ENCODE results near the gene LRP8. TPM values are rescaled to one million over a fixed set of nuclear protein-coding genes. Genes with fewer than 3 reads are reported as not detected.

The LRP8 gene
- total RNA-seq, 1 experiment from 2014 or later, result 56.3 TPM

DNA sequence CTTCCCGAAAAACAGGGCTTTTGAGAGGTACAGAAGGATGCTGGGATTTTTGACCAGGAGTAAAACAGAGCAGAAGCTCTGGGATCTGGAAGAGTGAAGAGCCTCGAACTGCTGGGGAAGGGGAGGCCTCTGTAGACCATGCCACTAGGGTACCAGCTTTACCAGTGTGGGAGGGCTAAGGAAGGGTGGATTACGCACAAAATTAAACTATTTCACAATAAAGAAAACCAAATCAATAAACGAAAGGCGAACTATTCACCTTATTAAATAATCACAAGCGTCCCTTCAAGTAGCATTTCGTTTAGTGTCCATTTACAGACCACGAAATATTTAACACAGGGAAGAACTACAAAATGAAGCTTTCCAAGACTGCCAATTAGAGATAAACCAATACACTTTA is 108.2 kb downstream of the LRP8 start (continued):
- TF ChIP-seq, protein P1, sequence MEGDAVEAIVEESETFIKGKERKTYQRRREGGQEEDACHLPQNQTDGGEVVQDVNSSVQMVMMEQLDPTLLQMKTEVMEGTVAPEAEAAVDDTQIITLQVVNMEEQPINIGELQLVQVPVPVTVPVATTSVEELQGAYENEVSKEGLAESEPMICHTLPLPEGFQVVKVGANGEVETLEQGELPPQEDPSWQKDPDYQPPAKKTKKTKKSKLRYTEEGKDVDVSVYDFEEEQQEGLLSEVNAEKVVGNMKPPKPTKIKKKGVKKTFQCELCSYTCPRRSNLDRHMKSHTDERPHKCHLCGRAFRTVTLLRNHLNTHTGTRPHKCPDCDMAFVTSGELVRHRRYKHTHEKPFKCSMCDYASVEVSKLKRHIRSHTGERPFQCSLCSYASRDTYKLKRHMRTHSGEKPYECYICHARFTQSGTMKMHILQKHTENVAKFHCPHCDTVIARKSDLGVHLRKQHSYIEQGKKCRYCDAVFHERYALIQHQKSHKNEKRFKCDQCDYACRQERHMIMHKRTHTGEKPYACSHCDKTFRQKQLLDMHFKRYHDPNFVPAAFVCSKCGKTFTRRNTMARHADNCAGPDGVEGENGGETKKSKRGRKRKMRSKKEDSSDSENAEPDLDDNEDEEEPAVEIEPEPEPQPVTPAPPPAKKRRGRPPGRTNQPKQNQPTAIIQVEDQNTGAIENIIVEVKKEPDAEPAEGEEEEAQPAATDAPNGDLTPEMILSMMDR (IDR thresholded peaks at IDR 0.05 in 2 of 3, conservative IDR thresholded peaks at IDR 0.05 in 1 of 3; ENCODE audit: borderline replicate concordance in 1 of 3, insufficient read depth in 1 of 3, low read depth in 2 of 3, low read length in 2 of 3), result no peak
- no peak for TF ChIP-seq EGR1 (IDR thresholded peaks at IDR 0.05; ENCODE audit: low read depth)

DNA sequence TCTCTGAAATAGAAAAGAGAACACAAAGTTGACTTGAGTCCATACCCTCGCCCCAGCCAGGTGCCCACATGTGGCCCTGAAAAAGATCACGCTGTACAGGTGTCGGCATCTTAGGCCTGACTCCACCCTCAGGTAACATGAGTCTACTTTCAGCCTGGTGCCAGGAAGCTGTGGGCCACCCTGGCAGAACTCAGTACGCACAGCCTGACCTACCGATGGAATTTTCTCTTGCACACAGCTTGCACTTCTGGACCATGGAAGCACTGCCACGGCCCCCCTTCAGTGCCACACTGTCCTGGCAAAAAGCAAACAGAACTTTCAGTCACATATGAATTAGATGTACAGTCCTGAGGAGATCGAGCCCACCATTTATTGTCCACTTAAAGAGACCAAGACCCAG is 109.7 kb downstream of the LRP8 start:
- RAD21 ChIA-PET (ENCODE audit: low non-redundant PET in 1 of 2, low total read pairs in 2 of 2, uncharacterized antibody in 2 of 2, unreplicated experiment in 2 of 2), result no interaction called here
- POLR2A ChIA-PET, result no interaction called here
- CTCF ChIA-PET, result no interaction called here
- no peaks in the 10 kb centered on the region for H3K9me2 ChIP-seq (ENCODE audit: insufficient read depth)
- intact Hi-C loops (cut with micrococcal nuclease), result no loop called here
- no peak for TF ChIP-seq SP1 (IDR thresholded peaks at IDR 0.05; ENCODE audit: low read depth)
- TF ChIP-seq, protein P2, sequence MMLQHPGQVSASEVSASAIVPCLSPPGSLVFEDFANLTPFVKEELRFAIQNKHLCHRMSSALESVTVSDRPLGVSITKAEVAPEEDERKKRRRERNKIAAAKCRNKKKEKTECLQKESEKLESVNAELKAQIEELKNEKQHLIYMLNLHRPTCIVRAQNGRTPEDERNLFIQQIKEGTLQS (IDR thresholded peaks at IDR 0.05), result no peak
- TF ChIP-seq POLR2AphosphoS5 (IDR thresholded peaks at IDR 0.05; ENCODE audit: low read depth, low read length), result no peak
- no peak for TF ChIP-seq FOSL1 (IDR thresholded peaks at IDR 0.05; ENCODE audit: low read depth)
- TF ChIP-seq TCF7L2 (IDR thresholded peaks at IDR 0.05; ENCODE audit: borderline replicate concordance, extremely low read depth, insufficient read depth, insufficient read length), result no peak
- no peak for TF ChIP-seq REST (IDR thresholded peaks at IDR 0.05; ENCODE audit: low read depth)
- H3K27ac ChIP-seq (ENCODE audit: low read depth, low read length), result no peak overlapping the region
- H3K4me2 ChIP-seq (ENCODE audit: low read length), result no peak overlapping the region
- no peak overlapping the region for H3K9ac ChIP-seq (ENCODE audit: low read length)
- DNase-seq (ENCODE audit: low read depth, low spot score) (no peak), ATAC-seq (no peak)
- no peaks in the 10 kb centered on the region for H4K20me1 ChIP-seq (ENCODE audit: insufficient read depth)
- H3K79me2 ChIP-seq (ENCODE audit: insufficient read depth, low read length), result peaks cover 12% of the 10 kb centered on the region
- H2AFZ ChIP-seq (ENCODE audit: low read depth, low read length, poor library complexity, severe bottlenecking), result no peak overlapping the region
- peaks cover 9 to 18% of the 10 kb centered on the region in 2 experiments; a peak in 3 of 4 replicates for H3K4me1 ChIP-seq (ENCODE audit: control insufficient read depth in 1 of 2, insufficient read depth in 2 of 2, low read length in 2 of 2)
- no peak overlapping the region for H3K4me3 ChIP-seq (replicated peaks in 1 of 2; ENCODE audit: low read depth in 1 of 2, low read length in 2 of 2)
- H3K36me3 ChIP-seq (ENCODE audit: control insufficient read depth in 1 of 2, insufficient read depth in 2 of 2, low read length in 2 of 2), result peaks cover 10 to 14% of the 10 kb centered on the region in 2 experiments; a peak in 3 of 4 replicates
- no peaks in the 10 kb centered on the region for H3K9me3 ChIP-seq (ENCODE audit: control insufficient read depth in 1 of 2, insufficient read depth in 1 of 2, low read depth in 1 of 2, low read length in 2 of 2)
- H3K27me3 ChIP-seq (ENCODE audit: insufficient read depth, low read length), result no peaks in the 10 kb centered on the region
- no TSS peak for BruUV-seq (replicated peaks)
